Cerebellar nuclear complex (tissue), 1 donor: ENCODE results near the gene CCR2.

Source experiments
- DNase-seq, 2 experiments: peaks; one replicate each; lab custom pipeline; 2025; lab: John Stamatoyannopoulos, UW

The CCR2 gene

DNA sequence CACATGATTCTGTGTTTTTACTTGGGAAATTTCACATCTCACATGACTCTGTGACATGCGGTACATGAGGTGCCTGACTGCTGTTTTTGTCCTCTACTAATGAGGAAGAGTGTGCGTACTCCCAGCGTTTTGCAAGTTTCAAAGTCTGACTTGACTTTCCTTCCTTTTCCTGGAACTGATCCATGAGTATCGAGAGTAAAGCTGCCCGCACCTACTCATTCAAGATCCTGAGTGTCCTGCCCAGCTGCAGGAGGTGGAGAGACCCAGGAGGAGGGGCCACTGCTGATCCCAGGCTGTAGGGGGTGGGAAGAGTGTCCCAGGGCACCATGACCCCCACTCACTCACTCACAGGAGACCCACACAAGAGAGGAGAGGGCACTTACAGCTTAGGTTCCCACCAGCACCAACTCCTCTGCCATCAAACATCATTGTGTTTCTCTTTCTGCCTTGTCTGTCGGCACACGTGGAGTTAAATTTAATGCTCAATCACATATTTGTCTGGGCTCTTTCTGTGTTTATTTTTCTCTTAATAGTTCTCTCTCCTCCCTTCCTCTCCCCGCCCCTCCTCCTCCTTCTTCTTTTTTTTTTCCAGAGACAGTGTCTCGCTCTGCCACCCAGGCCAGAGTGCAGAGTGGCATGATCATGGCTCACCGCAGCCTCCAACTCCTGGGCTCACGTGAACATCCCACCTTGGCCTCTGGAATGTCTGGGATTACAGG lies 51.5 kb downstream of the CCR2 start:
- DNase-seq, result no peak

DNA sequence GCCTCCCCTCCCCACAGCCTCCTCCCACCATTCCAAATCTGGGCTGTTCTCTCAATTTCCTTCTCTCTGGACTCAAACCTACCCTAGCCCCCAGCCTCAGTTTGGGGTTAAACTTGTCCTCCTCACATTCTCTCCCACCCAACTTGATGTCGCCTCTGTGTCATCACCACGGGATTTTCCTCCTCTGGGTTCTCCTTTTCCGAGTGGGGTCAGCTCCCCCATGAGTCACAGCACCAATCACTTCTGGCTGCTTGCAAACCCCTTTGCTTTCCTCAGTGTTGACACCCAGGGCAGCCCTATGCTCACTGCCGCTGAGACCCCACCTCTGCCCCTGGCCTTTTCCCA lies 52.5 kb downstream of the CCR2 start:
- DNase-seq, result no peak

DNA sequence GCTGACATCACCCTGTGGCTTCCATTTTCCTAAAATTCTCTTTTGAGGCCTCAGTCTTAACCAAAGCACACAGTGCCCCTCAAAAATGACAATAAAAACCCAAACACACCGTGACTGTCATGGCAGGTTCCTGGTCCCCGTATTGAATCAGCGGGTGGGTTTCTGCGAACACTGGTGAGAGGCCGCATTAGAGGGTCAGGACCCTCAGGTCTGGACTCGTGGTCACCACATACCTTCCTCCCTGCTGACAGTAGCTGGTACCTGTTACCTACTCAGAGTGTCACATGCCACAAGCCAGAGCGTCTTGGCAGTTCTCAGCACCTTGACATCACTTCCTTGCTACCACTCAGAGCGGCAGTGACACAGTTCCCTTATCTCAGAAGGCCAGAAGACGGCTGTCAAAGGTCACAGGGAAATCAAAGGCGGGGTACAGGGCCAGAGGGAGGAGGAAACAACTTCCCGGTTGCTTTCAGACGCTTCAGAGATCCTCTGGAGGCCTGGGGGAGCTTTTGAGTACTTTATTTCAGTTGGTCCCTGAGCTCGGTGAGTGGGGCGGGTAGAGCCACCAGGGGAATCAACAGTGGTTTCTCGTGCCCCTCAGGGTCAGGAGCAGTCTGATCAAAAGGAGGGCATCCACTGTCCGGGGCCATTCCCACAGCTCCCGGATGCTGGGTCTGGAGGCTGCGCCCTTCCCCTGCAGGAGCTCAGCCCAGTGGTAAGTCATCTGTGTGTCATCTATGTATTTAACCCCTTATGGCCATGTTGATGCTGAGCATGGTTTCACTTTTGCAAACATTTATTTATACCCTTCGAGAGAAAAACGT lies 53.1 kb downstream of the CCR2 start, which contains the start of the genes CCR5AS and CCRL2:
TSS of gene CCR5AS (minus strand) at position 279 of the 824 bp plus-strand sequence.
TSS of gene CCRL2 (plus strand) at position 472 of the 824 bp plus-strand sequence. CDS start 821 bp downstream, outside the sequence.
- no peak for DNase-seq

DNA sequence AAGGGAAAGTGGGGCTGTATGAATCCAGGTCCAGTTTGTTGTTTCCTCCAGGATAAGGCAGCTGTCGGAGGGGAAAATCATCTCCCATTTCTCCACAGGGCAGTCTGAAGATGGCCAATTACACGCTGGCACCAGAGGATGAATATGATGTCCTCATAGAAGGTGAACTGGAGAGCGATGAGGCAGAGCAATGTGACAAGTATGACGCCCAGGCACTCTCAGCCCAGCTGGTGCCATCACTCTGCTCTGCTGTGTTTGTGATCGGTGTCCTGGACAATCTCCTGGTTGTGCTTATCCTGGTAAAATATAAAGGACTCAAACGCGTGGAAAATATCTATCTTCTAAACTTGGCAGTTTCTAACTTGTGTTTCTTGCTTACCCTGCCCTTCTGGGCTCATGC lies 54.1 kb downstream of the CCR2 start:
- DNase-seq, result no peak

DNA sequence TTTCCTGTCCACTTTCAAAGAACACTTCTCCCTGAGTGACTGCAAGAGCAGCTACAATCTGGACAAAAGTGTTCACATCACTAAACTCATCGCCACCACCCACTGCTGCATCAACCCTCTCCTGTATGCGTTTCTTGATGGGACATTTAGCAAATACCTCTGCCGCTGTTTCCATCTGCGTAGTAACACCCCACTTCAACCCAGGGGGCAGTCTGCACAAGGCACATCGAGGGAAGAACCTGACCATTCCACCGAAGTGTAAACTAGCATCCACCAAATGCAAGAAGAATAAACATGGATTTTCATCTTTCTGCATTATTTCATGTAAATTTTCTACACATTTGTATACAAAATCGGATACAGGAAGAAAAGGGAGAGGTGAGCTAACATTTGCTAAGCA lies 54.9 kb downstream of the CCR2 start:
- no peak for DNase-seq

DNA sequence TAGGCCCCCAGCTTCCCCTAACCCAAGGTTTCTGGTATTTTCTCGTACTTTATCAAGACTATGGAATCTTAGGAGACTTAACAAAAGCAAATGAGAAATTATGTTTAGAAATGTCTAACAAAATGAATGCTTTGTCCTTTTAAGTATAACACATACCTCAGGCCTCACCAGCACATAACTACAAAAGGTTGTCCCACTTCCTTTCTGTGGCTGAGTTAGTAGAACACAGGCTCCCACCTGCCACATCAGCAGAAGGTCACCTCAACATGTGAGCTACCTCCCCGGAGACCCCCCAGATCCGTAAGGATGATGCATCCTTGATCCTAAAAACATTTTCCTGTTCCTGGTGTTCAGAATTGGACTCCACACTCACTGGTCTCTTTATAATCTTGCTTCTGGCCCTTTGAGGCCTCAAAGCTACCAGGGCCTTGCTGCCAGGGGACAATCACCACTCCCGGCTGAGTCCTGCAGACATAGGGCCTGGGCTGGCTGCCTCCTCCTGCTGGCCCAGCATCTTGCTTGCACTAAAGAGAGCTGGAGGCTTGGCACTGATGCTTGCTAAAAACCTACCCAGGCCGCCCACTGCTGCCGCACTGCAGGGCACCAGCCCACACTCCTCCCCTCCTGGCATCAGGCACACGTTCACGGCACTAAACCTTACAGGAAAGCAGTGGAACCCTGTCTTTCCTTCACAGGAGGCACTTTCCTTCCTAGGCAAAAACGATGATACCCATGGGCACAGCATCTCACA lies 56.0 kb downstream of the CCR2 start:
- DNase-seq, result no peak
